Measurements from ENCODE around the gene ERAL1. TPM values are rescaled to one million over a fixed set of nuclear protein-coding genes. Genes with fewer than 3 reads are reported as not detected.

The ERAL1 gene
- total RNA-seq, 1 donor from 2014 or later, result 51.1 TPM

- no peaks in the 10 kb centered on the region for H3K4me1 Mint-ChIP-seq (ENCODE audit: unreplicated experiment)
- H3K9me3 Mint-ChIP-seq, result no peaks in the 10 kb centered on the region
- no peaks in the 10 kb centered on the region for H3K27me3 Mint-ChIP-seq
- no peak overlapping the region for H3K4me3 Mint-ChIP-seq
- no peak overlapping the region for H3K27ac Mint-ChIP-seq
- peaks cover 9% of the 10 kb centered on the region for H3K36me3 Mint-ChIP-seq
- TF ChIP-seq CTCF (conservative IDR thresholded peaks at IDR 0.05), result no peak
- DNase-seq (ENCODE audit: extremely low spot score, unreplicated experiment), result no peak
Measured at GRCh38 chr17:28878158-28878910, 23.5 kb downstream of the ERAL1 start.

GRCh38 chr17:28878981-28879380, 24.2 kb downstream of the ERAL1 start:
- no peak for DNase-seq (ENCODE audit: extremely low spot score, unreplicated experiment)
- H3K27me3 Mint-ChIP-seq, result no peaks in the 10 kb centered on the region
- H3K9me3 Mint-ChIP-seq, result no peaks in the 10 kb centered on the region
- H3K4me1 Mint-ChIP-seq (ENCODE audit: unreplicated experiment), result no peaks in the 10 kb centered on the region
- peaks cover 9% of the 10 kb centered on the region for H3K36me3 Mint-ChIP-seq
- H3K27ac Mint-ChIP-seq, result no peak overlapping the region
- no peak overlapping the region for H3K4me3 Mint-ChIP-seq
- TF ChIP-seq CTCF (conservative IDR thresholded peaks at IDR 0.05), result peak; percentile 60

- DNase-seq (ENCODE audit: extremely low spot score, unreplicated experiment), result no peak
- Mint-ChIP-seq H3K27ac (no peak overlapping the region), H3K4me3 (no peak overlapping the region), H3K27me3 (no peaks in the 10 kb centered on the region), H3K4me1 (ENCODE audit: unreplicated experiment) (no peaks in the 10 kb centered on the region), H3K36me3 (peaks cover 9% of the 10 kb centered on the region), H3K9me3 (no peaks in the 10 kb centered on the region)
- TF ChIP-seq CTCF (conservative IDR thresholded peaks at IDR 0.05), result no peak
Measured at GRCh38 chr17:28879886-28880571, 25.2 kb downstream of the ERAL1 start.

- H3K4me3 Mint-ChIP-seq, result no peak overlapping the region
- H3K27me3 Mint-ChIP-seq, result no peaks in the 10 kb centered on the region
- no peak for TF ChIP-seq CTCF (conservative IDR thresholded peaks at IDR 0.05)
- no peaks in the 10 kb centered on the region for H3K9me3 Mint-ChIP-seq
- no peaks in the 10 kb centered on the region for H3K4me1 Mint-ChIP-seq (ENCODE audit: unreplicated experiment)
- no peak overlapping the region for H3K27ac Mint-ChIP-seq
- peaks cover 9% of the 10 kb centered on the region for H3K36me3 Mint-ChIP-seq
- no peak for DNase-seq (ENCODE audit: extremely low spot score, unreplicated experiment)
Measured at GRCh38 chr17:28880572-28880945, 25.7 kb downstream of the ERAL1 start.

- no peak overlapping the region for H3K27ac Mint-ChIP-seq
- H3K4me1 Mint-ChIP-seq (ENCODE audit: unreplicated experiment), result no peaks in the 10 kb centered on the region
- no peaks in the 10 kb centered on the region for H3K9me3 Mint-ChIP-seq
- H3K36me3 Mint-ChIP-seq, result peaks cover 9% of the 10 kb centered on the region
- no peak overlapping the region for H3K4me3 Mint-ChIP-seq
- no peak for DNase-seq (ENCODE audit: extremely low spot score, unreplicated experiment)
- no peaks in the 10 kb centered on the region for H3K27me3 Mint-ChIP-seq
- no peak for TF ChIP-seq CTCF (conservative IDR thresholded peaks at IDR 0.05)
Measured at GRCh38 chr17:28881533-28882056, 26.8 kb downstream of the ERAL1 start.
